SK-N-MC (cell line): ENCODE measurements around the gene SLC6A15.

ENCODE experiments used
- EZH2 ChIP-seq: fragments of 200-600 bp; sonication (generic); IDR thresholded peaks from one replicate; pipeline ENCODE4 v1.6.1; 2017; ENCODE audit warnings: antibody characterized with exemption
- POLR2AphosphoS5 ChIP-seq: IDR thresholded peaks from 2 replicates; pipeline ENCODE4 v1.6.1; 2012; ENCODE audit warnings: mild to moderate bottlenecking, low read depth, low read length, borderline replicate concordance

DNA sequence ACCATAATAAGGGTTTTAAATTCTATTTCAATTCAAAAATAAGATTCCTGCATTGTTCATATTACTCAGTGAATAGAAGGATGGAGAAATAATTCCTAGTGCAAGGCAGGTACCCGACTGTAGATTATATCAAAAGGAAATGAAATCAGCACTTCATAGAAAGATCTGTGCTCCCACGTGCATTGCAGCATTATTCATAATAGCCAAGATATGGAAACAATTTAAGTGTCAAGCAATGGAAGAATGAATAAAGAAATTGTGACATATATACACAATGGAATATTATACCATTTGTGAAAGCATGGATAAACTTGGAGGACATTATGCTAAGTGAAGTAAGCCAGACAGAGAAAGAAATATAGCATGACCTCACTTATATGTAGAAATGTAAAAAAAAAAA is 53.8 kb downstream of the SLC6A15 start:
- TF ChIP-seq POLR2AphosphoS5 (no peak), EZH2 (no peak)
